ENCODE data around the gene DMD.

- no peak for TF ChIP-seq POLR2A (IDR thresholded peaks at IDR 0.05; ENCODE audit: low read length)
- no peak for TF ChIP-seq HOXA7 (CRISPR knock-in tag; IDR thresholded peaks at IDR 0.05)
- TF ChIP-seq MAX (IDR thresholded peaks at IDR 0.05), result no peak
- no peak for TF ChIP-seq CTCF (IDR thresholded peaks at IDR 0.05)
- no peak for TF ChIP-seq HDAC2 (IDR thresholded peaks at IDR 0.05)
- TF ChIP-seq RAD21 (conservative IDR thresholded peaks at IDR 0.05 in 1 of 2, IDR thresholded peaks at IDR 0.05 in 1 of 2), result no peak
- no peak for TF ChIP-seq CEBPB (IDR thresholded peaks at IDR 0.05)
- TF ChIP-seq KDM1A (IDR thresholded peaks at IDR 0.05; ENCODE audit: low read depth), result no peak
- TF ChIP-seq TFCP2L1 (CRISPR knock-in tag; IDR thresholded peaks at IDR 0.05), result no peak
- no peak for TF ChIP-seq SMC3 (IDR thresholded peaks at IDR 0.05)
- TF ChIP-seq RARB (CRISPR knock-in tag; IDR thresholded peaks at IDR 0.05), result no peak
- TF ChIP-seq ZFP36 (IDR thresholded peaks at IDR 0.05; ENCODE audit: borderline replicate concordance, partially characterized antibody), result no peak
- TF ChIP-seq ZSCAN20 (CRISPR knock-in tag; IDR thresholded peaks at IDR 0.05), result no peak
- TF ChIP-seq RNF2 (IDR thresholded peaks at IDR 0.05; ENCODE audit: borderline replicate concordance, low read depth), result no peak
Observed at GRCh38 chrX:32896088-32896487, 315.3 kb downstream of the DMD start.

All from A549 (cell line).